HUES6 (cell line): ENCODE results near the gene PRR27.

Source experiments
- H3K27ac ChIP-seq: 2 replicates; pipeline ENCODE4 v1.7.0; 2013; ENCODE audit warnings: low read depth, mild to moderate bottlenecking, low read length, inconsistent platforms
- H3K27me3 ChIP-seq: 2 replicates; pipeline ENCODE4 v1.6.1; 2013; ENCODE audit warnings: low read length; ENCODE audit not compliant: control insufficient read depth, insufficient read depth
- H3K36me3 ChIP-seq: 2 replicates; pipeline ENCODE4 v1.6.1; 2013; ENCODE audit warnings: low read length; ENCODE audit not compliant: control insufficient read depth, insufficient read depth
- H3K4me1 ChIP-seq: 2 replicates; pipeline ENCODE4 v1.6.1; 2013; ENCODE audit warnings: low read length; ENCODE audit not compliant: control insufficient read depth, insufficient read depth
- H3K4me3 ChIP-seq: 2 replicates; pipeline ENCODE4 v1.5.1; 2013; ENCODE audit warnings: low read depth, low read length
- H3K9ac ChIP-seq: one replicate; pipeline ENCODE4 v1.6.1; 2013; ENCODE audit warnings: mild to moderate bottlenecking, low read length
- H3K9me3 ChIP-seq: 2 replicates; pipeline ENCODE4 v1.6.1; 2013; ENCODE audit warnings: low read depth, low read length; ENCODE audit not compliant: control insufficient read depth, insufficient read depth

The PRR27 gene

DNA sequence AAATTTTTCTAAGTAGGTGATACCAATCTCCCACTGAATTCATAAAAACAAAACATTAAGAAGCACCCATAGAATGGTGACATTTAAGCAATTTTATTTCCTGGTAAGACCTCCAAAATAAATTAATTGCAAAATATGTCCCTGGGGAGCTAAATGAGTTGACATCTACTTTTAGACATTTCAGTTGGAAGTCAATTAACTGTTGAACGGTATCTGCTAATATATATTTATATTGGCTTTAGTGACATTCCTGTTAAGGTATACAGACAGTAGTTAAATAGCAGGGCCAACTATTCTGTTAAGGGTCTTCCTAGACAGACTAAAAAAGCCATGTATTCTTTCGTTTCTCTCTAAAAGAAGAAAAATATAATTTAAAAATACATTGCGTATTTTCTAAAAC, at the start of gene PRR27:
TSS of gene PRR27 (plus strand) at position 301 of the 400 bp plus-strand sequence. CDS start 139 bp downstream, outside the sequence.
- Histone ChIP-seq H3K9me3 (no peaks in the 10 kb centered on the region), H3K27me3 (no peaks in the 10 kb centered on the region), H3K4me3 (no peak within 1 kb of the TSS), H3K9ac (no peak within 1 kb of the TSS), H3K4me1 (peaks cover 4% of the 10 kb centered on the region; the same call in 1 of the 2 replicates), H3K27ac (no peak within 1 kb of the TSS), H3K36me3 (no peaks in the 10 kb centered on the region)

DNA sequence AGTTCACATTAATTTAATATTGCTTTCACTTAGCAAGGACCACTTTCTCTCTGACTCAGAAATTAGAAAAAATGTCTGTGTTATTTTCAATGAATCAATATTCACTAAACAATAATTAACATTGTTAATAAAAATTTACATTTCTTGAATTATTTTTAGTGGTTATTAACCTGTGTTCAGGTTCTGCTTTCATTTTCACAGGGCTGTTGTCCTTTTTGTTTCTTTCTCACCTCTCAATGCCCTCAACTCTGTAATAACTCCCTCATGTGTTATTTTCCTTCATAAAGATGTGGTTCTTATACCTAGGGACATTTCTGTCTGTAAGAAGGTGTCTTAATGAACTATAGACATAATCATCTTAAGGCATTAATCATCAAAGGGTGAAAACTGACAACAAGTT, 43.1 kb upstream of the PRR27 start:
- Histone ChIP-seq H3K9me3 (no peaks in the 10 kb centered on the region), H3K36me3 (no peaks in the 10 kb centered on the region), H3K27ac (no peak overlapping the region), H3K4me1 (no peaks in the 10 kb centered on the region), H3K9ac (no peak overlapping the region), H3K4me3 (no peak overlapping the region), H3K27me3 (no peaks in the 10 kb centered on the region)

- Histone ChIP-seq H3K4me3 (no peak overlapping the region), H3K27me3 (no peaks in the 10 kb centered on the region), H3K36me3 (no peaks in the 10 kb centered on the region), H3K9ac (no peak overlapping the region), H3K27ac (no peak overlapping the region), H3K4me1 (no peaks in the 10 kb centered on the region), H3K9me3 (no peaks in the 10 kb centered on the region)
Measured at GRCh38 chr4:70113656-70114055, 40.4 kb upstream of the PRR27 start.

GRCh38 chr4:70114096-70114495, 39.9 kb upstream of the PRR27 start:
- H3K9ac ChIP-seq, result no peak overlapping the region
- no peak overlapping the region for H3K4me3 ChIP-seq
- no peaks in the 10 kb centered on the region for H3K4me1 ChIP-seq
- H3K36me3 ChIP-seq, result no peaks in the 10 kb centered on the region
- H3K27me3 ChIP-seq, result no peaks in the 10 kb centered on the region
- no peaks in the 10 kb centered on the region for H3K9me3 ChIP-seq
- no peak overlapping the region for H3K27ac ChIP-seq

GRCh38 chr4:70120323-70120722, 33.7 kb upstream of the PRR27 start:
- no peaks in the 10 kb centered on the region for H3K36me3 ChIP-seq
- H3K27me3 ChIP-seq, result no peaks in the 10 kb centered on the region
- H3K4me3 ChIP-seq, result no peak overlapping the region
- H3K9me3 ChIP-seq, result no peaks in the 10 kb centered on the region
- no peaks in the 10 kb centered on the region for H3K4me1 ChIP-seq
- H3K9ac ChIP-seq, result no peak overlapping the region
- H3K27ac ChIP-seq, result no peak overlapping the region

GRCh38 chr4:70133473-70133872, 20.6 kb upstream of the PRR27 start:
- Histone ChIP-seq H3K27me3 (no peaks in the 10 kb centered on the region), H3K4me1 (no peaks in the 10 kb centered on the region), H3K36me3 (no peaks in the 10 kb centered on the region), H3K9me3 (no peaks in the 10 kb centered on the region), H3K27ac (no peak overlapping the region), H3K9ac (no peak overlapping the region), H3K4me3 (no peak overlapping the region)

DNA sequence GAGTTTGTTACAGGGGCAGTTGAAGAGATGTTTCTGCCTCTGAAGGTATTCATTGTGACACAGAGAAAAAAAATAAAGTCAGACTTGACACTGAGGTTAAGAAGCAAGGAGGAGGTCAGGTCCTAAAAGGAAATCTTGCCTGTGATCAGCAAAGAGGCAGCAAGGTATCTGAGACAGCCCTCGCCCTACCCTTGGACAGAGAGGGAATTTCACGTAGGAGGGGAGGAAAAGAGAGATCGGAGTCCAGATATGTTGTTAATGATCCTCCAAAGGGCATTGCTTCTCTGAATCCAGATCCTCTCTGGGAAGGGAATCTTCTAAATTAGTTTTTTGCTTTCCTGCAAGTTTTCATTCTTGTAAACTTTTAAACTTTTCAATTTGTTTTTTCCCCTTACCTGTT, 15.3 kb upstream of the PRR27 start:
- no peaks in the 10 kb centered on the region for H3K4me1 ChIP-seq
- H3K36me3 ChIP-seq, result no peaks in the 10 kb centered on the region
- no peaks in the 10 kb centered on the region for H3K9me3 ChIP-seq
- no peak overlapping the region for H3K4me3 ChIP-seq
- H3K27ac ChIP-seq, result no peak overlapping the region
- H3K27me3 ChIP-seq, result no peaks in the 10 kb centered on the region
- no peak overlapping the region for H3K9ac ChIP-seq

GRCh38 chr4:70151271-70151670, 2.8 kb upstream of the PRR27 start:
- no peaks in the 10 kb centered on the region for H3K36me3 ChIP-seq
- H3K4me1 ChIP-seq, result peaks cover 6% of the 10 kb centered on the region; the same call in 1 of the 2 replicates
- no peaks in the 10 kb centered on the region for H3K9me3 ChIP-seq
- no peak overlapping the region for H3K9ac ChIP-seq
- H3K27me3 ChIP-seq, result no peaks in the 10 kb centered on the region
- H3K27ac ChIP-seq, result no peak overlapping the region
- no peak overlapping the region for H3K4me3 ChIP-seq

- H3K9ac ChIP-seq, result no peak overlapping the region
- H3K36me3 ChIP-seq, result no peaks in the 10 kb centered on the region
- no peak overlapping the region for H3K27ac ChIP-seq
- no peaks in the 10 kb centered on the region for H3K9me3 ChIP-seq
- H3K27me3 ChIP-seq, result no peaks in the 10 kb centered on the region
- no peak overlapping the region for H3K4me3 ChIP-seq
- H3K4me1 ChIP-seq, result peaks cover 6% of the 10 kb centered on the region; the same call in 1 of the 2 replicates
Measured at GRCh38 chr4:70152088-70152487, 1.9 kb upstream of the PRR27 start.

DNA sequence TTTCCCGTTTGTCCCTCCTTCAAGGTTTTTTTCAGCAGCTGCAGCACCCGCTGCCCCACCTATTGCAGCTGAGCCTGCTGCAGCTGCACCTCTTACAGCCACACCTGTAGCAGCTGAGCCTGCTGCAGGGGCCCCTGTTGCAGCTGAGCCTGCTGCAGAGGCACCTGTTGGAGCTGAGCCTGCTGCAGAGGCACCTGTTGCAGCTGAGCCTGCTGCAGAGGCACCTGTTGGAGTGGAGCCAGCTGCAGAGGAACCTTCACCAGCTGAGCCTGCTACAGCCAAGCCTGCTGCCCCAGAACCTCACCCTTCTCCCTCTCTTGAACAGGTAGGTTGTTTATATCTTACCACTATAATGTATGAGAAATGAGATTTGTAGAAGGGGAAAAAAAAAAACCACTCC, 4.5 kb downstream of the PRR27 start:
- no peaks in the 10 kb centered on the region for H3K36me3 ChIP-seq
- H3K9ac ChIP-seq, result no peak overlapping the region
- H3K9me3 ChIP-seq, result no peaks in the 10 kb centered on the region
- no peak overlapping the region for H3K4me3 ChIP-seq
- no peaks in the 10 kb centered on the region for H3K27me3 ChIP-seq
- H3K4me1 ChIP-seq, result no peaks in the 10 kb centered on the region
- no peak overlapping the region for H3K27ac ChIP-seq

- Histone ChIP-seq H3K27me3 (no peaks in the 10 kb centered on the region), H3K4me3 (no peak overlapping the region), H3K4me1 (no peaks in the 10 kb centered on the region), H3K9me3 (no peaks in the 10 kb centered on the region), H3K9ac (no peak overlapping the region), H3K27ac (no peak overlapping the region), H3K36me3 (no peaks in the 10 kb centered on the region)
Measured at GRCh38 chr4:70177090-70177489, 23.1 kb downstream of the PRR27 start.

GRCh38 chr4:70178075-70178660, 24.1 kb downstream of the PRR27 start:
- H3K27ac ChIP-seq, result no peak overlapping the region
- H3K4me3 ChIP-seq, result no peak overlapping the region
- no peaks in the 10 kb centered on the region for H3K36me3 ChIP-seq
- no peaks in the 10 kb centered on the region for H3K4me1 ChIP-seq
- no peak overlapping the region for H3K9ac ChIP-seq
- H3K9me3 ChIP-seq, result no peaks in the 10 kb centered on the region
- no peaks in the 10 kb centered on the region for H3K27me3 ChIP-seq
